ENCODE data around the gene SERPINA3. TPM values are rescaled to one million over a fixed set of nuclear protein-coding genes. Genes with fewer than 3 reads are reported as not detected.

The SERPINA3 gene
- total RNA-seq, 1 experiment from 2014 or later: 3.5 TPM

GRCh38 chr14:94582851-94583250 is 29.3 kb upstream of the SERPINA3 start:
- POLR2A ChIA-PET: no interaction called here
- H3K27me3 Mint-ChIP-seq (ENCODE audit: low read depth): peaks cover 10% of the 10 kb centered on the region

More at GRCh38 chr14:94582851-94583250, 29.3 kb upstream of the SERPINA3 start:
- H3K4me3 Mint-ChIP-seq: no peak overlapping the region
- peaks cover 34% of the 10 kb centered on the region for H3K9me3 Mint-ChIP-seq
- DNase-seq (ENCODE audit: low spot score): no peak
- no peak for ATAC-seq
- TF ChIP-seq ZNF138 (CRISPR knock-in tag; conservative IDR thresholded peaks at IDR 0.05) (no peak), JUN (CRISPR knock-in tag; IDR thresholded peaks at IDR 0.05) (no peak), PRRX2 (CRISPR knock-in tag; IDR thresholded peaks at IDR 0.05) (no peak), SMAD3 (CRISPR knock-in tag; IDR thresholded peaks at IDR 0.05; ENCODE audit: borderline replicate concordance) (no peak), FOXK1 (CRISPR knock-in tag; IDR thresholded peaks at IDR 0.05) (no peak), PREB (CRISPR knock-in tag; IDR thresholded peaks at IDR 0.05; ENCODE audit: borderline replicate concordance) (no peak), ZNF219 (CRISPR knock-in tag; IDR thresholded peaks at IDR 0.05; ENCODE audit: borderline replicate concordance) (no peak), STAT6 (CRISPR knock-in tag; conservative IDR thresholded peaks at IDR 0.05; ENCODE audit: low read depth) (no peak), RORB (CRISPR knock-in tag; IDR thresholded peaks at IDR 0.05) (no peak), GRHL2 (CRISPR knock-in tag; IDR thresholded peaks at IDR 0.05; ENCODE audit: insufficient replicate concordance, severe bottlenecking) (no peak), MXD4 (CRISPR knock-in tag; IDR thresholded peaks at IDR 0.05; ENCODE audit: borderline replicate concordance) (no peak), NR3C1 (CRISPR knock-in tag; conservative IDR thresholded peaks at IDR 0.05; ENCODE audit: low read depth) (no peak), TEAD4 (CRISPR knock-in tag; IDR thresholded peaks at IDR 0.05) (no peak)
- TF ChIP-seq, protein P1, sequence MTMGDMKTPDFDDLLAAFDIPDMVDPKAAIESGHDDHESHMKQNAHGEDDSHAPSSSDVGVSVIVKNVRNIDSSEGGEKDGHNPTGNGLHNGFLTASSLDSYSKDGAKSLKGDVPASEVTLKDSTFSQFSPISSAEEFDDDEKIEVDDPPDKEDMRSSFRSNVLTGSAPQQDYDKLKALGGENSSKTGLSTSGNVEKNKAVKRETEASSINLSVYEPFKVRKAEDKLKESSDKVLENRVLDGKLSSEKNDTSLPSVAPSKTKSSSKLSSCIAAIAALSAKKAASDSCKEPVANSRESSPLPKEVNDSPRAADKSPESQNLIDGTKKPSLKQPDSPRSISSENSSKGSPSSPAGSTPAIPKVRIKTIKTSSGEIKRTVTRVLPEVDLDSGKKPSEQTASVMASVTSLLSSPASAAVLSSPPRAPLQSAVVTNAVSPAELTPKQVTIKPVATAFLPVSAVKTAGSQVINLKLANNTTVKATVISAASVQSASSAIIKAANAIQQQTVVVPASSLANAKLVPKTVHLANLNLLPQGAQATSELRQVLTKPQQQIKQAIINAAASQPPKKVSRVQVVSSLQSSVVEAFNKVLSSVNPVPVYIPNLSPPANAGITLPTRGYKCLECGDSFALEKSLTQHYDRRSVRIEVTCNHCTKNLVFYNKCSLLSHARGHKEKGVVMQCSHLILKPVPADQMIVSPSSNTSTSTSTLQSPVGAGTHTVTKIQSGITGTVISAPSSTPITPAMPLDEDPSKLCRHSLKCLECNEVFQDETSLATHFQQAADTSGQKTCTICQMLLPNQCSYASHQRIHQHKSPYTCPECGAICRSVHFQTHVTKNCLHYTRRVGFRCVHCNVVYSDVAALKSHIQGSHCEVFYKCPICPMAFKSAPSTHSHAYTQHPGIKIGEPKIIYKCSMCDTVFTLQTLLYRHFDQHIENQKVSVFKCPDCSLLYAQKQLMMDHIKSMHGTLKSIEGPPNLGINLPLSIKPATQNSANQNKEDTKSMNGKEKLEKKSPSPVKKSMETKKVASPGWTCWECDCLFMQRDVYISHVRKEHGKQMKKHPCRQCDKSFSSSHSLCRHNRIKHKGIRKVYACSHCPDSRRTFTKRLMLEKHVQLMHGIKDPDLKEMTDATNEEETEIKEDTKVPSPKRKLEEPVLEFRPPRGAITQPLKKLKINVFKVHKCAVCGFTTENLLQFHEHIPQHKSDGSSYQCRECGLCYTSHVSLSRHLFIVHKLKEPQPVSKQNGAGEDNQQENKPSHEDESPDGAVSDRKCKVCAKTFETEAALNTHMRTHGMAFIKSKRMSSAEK (CRISPR knock-in tag; IDR thresholded peaks at IDR 0.05; ENCODE audit: borderline replicate concordance): no peak
- TF ChIP-seq, protein P2, sequence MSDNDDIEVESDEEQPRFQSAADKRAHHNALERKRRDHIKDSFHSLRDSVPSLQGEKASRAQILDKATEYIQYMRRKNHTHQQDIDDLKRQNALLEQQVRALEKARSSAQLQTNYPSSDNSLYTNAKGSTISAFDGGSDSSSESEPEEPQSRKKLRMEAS (CRISPR knock-in tag; IDR thresholded peaks at IDR 0.05): no peak
- TF ChIP-seq, protein P3, sequence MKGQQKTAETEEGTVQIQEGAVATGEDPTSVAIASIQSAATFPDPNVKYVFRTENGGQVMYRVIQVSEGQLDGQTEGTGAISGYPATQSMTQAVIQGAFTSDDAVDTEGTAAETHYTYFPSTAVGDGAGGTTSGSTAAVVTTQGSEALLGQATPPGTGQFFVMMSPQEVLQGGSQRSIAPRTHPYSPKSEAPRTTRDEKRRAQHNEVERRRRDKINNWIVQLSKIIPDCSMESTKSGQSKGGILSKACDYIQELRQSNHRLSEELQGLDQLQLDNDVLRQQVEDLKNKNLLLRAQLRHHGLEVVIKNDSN (CRISPR knock-in tag; IDR thresholded peaks at IDR 0.05): no peak
- H3K27ac Mint-ChIP-seq: no peak overlapping the region
- H3K36me3 Mint-ChIP-seq: peaks cover 7% of the 10 kb centered on the region
- CTCF ChIA-PET: interaction anchor here (1.3 to 2.4 kb wide), 2 partner anchors 17 to 149 kb away, joined by 4 to 7 read pairs; no protein-coding TSS in a partner anchor
- peaks cover 10% of the 10 kb centered on the region; the same call in 1 of the 2 replicates for H3K4me1 Mint-ChIP-seq
